Occipital lobe (tissue), 2 donors: ENCODE measurements around the gene MRRF. TPM values are rescaled to one million over a fixed set of nuclear protein-coding genes. Genes with fewer than 3 reads are reported as not detected.
"Not testable (repeated sequence)": the region's sequence is repeated elsewhere in the genome, so short reads cannot be mapped to it uniquely, and the experiment has no call there.

Source experiments
- DNase-seq: peaks from one replicate; lab custom pipeline; 2025; lab: John Stamatoyannopoulos, UW
- total RNA-seq: library from RNA; depleted of rRNA; stranded (reverse); fragments of >200 nt; gene quantifications from one replicate; pipeline ENCODE4 v1.2.3, GENCODE V29; 2014

MRRF gene
- total RNA-seq, 1 donor from 2014 or later, result 26.2 TPM

GRCh38 chr9:122276096-122276495, 11.4 kb downstream of the MRRF start:
- DNase-seq, result no peak

- DNase-seq, result no peak
These were observed 12.7 kb downstream of the MRRF start for GRCh38 chr9:122277285-122277897.

- DNase-seq, result no peak
These were observed 16.7 kb downstream of the MRRF start for GRCh38 chr9:122281368-122281767.

- no peak for DNase-seq
These were observed 22.1 kb downstream of the MRRF start for GRCh38 chr9:122286764-122287163.

GRCh38 chr9:122287214-122287720, 22.6 kb downstream of the MRRF start:
- DNase-seq, result no peak

- DNase-seq, result no peak
These were observed 26.8 kb downstream of the MRRF start for GRCh38 chr9:122291458-122291857.

- DNase-seq, result no peak
These were observed 29.8 kb downstream of the MRRF start for GRCh38 chr9:122294531-122294930.

GRCh38 chr9:122297512-122297911, 32.8 kb downstream of the MRRF start:
- no peak for DNase-seq

- no peak for DNase-seq
These were observed 37.8 kb downstream of the MRRF start for GRCh38 chr9:122302237-122303093.

GRCh38 chr9:122307061-122307460, 42.4 kb downstream of the MRRF start:
- DNase-seq, result no peak

- no peak for DNase-seq
These were observed 43.2 kb downstream of the MRRF start for GRCh38 chr9:122307925-122308324.

GRCh38 chr9:122309861-122310260, 45.2 kb downstream of the MRRF start:
- DNase-seq, result no peak

GRCh38 chr9:122314165-122314564, 49.5 kb downstream of the MRRF start:
- DNase-seq, result no peak

GRCh38 chr9:122315534-122315933, 50.9 kb downstream of the MRRF start:
- no peak for DNase-seq

- DNase-seq, result peak; percentile 57
These were observed 53.6 kb downstream of the MRRF start for GRCh38 chr9:122318284-122318683.

GRCh38 chr9:122320413-122320881, 55.8 kb downstream of the MRRF start:
- no peak for DNase-seq

- DNase-seq, result no peak
These were observed 57.9 kb downstream of the MRRF start for GRCh38 chr9:122322553-122322952.

GRCh38 chr9:122324665-122325064, 60.0 kb downstream of the MRRF start:
- not testable (repeated sequence) for DNase-seq

- no peak for DNase-seq
These were observed 60.4 kb downstream of the MRRF start for GRCh38 chr9:122325124-122325523.

GRCh38 chr9:122327175-122327574, 62.5 kb downstream of the MRRF start:
- DNase-seq, result no peak

GRCh38 chr9:122329597-122329996, 64.9 kb downstream of the MRRF start:
- no peak for DNase-seq

- not testable (repeated sequence) for DNase-seq
These were observed 65.8 kb downstream of the MRRF start for GRCh38 chr9:122330466-122330865.

GRCh38 chr9:122331523-122331927, 66.8 kb downstream of the MRRF start:
- DNase-seq, result no peak
